ENCODE data around the gene RANBP17.

RANBP17 gene

GRCh38 chr5:171102877-171103610, 241.2 kb downstream of the RANBP17 start:
- no peak for DNase-seq

- DNase-seq = no peak
These were observed 245.9 kb downstream of the RANBP17 start for GRCh38 chr5:171107669-171108068.

- DNase-seq = no peak
These were observed 253.7 kb downstream of the RANBP17 start for GRCh38 chr5:171115519-171115918.

- no peak for DNase-seq
These were observed 254.9 kb downstream of the RANBP17 start for GRCh38 chr5:171116719-171117118.

- DNase-seq = no peak
These were observed 259.3 kb downstream of the RANBP17 start for GRCh38 chr5:171120986-171121622.

GRCh38 chr5:171121638-171122037, 259.8 kb downstream of the RANBP17 start:
- no peak for DNase-seq

GRCh38 chr5:171122372-171122771, 260.6 kb downstream of the RANBP17 start:
- no peak for DNase-seq

- no peak for DNase-seq
These were observed 261.6 kb downstream of the RANBP17 start for GRCh38 chr5:171123417-171123816.

- DNase-seq = no peak
These were observed 265.5 kb downstream of the RANBP17 start for GRCh38 chr5:171127314-171127713.

- no peak for DNase-seq
These were observed 266.3 kb downstream of the RANBP17 start for GRCh38 chr5:171128136-171128535.

- DNase-seq = no peak
These were observed 267.5 kb downstream of the RANBP17 start for GRCh38 chr5:171129308-171129707.

GRCh38 chr5:171131497-171131896, 269.7 kb downstream of the RANBP17 start:
- DNase-seq = no peak

- DNase-seq = no peak
These were observed 276.1 kb downstream of the RANBP17 start for GRCh38 chr5:171137768-171138525.

- DNase-seq = no peak
These were observed 277.4 kb downstream of the RANBP17 start for GRCh38 chr5:171139227-171139626.

- DNase-seq = no peak
These were observed 280.8 kb downstream of the RANBP17 start for GRCh38 chr5:171142617-171143016.

- DNase-seq = no peak
These were observed 281.4 kb downstream of the RANBP17 start for GRCh38 chr5:171143171-171143570.

GRCh38 chr5:171143926-171144325, 282.1 kb downstream of the RANBP17 start:
- DNase-seq = no peak

- no peak for DNase-seq
These were observed 287.5 kb downstream of the RANBP17 start for GRCh38 chr5:171149333-171149732.

- DNase-seq = no peak
These were observed 288.0 kb downstream of the RANBP17 start for GRCh38 chr5:171149772-171150171.

GRCh38 chr5:171152382-171152781, 290.6 kb downstream of the RANBP17 start:
- no peak for DNase-seq

- no peak for DNase-seq
These were observed 293.8 kb downstream of the RANBP17 start for GRCh38 chr5:171155621-171156020.

- DNase-seq = no peak
These were observed 295.5 kb downstream of the RANBP17 start for GRCh38 chr5:171157276-171157675.

GRCh38 chr5:171157775-171158174, 296.0 kb downstream of the RANBP17 start:
- DNase-seq = no peak

GRCh38 chr5:171158581-171158980, 296.8 kb downstream of the RANBP17 start:
- no peak for DNase-seq
